Measurements from ENCODE around the gene UGCG. TPM values are rescaled to one million over a fixed set of nuclear protein-coding genes. Genes with fewer than 3 reads are reported as not detected.

The UGCG gene
- total RNA-seq: 84.9 and 140 TPM in 2 replicates

DNA sequence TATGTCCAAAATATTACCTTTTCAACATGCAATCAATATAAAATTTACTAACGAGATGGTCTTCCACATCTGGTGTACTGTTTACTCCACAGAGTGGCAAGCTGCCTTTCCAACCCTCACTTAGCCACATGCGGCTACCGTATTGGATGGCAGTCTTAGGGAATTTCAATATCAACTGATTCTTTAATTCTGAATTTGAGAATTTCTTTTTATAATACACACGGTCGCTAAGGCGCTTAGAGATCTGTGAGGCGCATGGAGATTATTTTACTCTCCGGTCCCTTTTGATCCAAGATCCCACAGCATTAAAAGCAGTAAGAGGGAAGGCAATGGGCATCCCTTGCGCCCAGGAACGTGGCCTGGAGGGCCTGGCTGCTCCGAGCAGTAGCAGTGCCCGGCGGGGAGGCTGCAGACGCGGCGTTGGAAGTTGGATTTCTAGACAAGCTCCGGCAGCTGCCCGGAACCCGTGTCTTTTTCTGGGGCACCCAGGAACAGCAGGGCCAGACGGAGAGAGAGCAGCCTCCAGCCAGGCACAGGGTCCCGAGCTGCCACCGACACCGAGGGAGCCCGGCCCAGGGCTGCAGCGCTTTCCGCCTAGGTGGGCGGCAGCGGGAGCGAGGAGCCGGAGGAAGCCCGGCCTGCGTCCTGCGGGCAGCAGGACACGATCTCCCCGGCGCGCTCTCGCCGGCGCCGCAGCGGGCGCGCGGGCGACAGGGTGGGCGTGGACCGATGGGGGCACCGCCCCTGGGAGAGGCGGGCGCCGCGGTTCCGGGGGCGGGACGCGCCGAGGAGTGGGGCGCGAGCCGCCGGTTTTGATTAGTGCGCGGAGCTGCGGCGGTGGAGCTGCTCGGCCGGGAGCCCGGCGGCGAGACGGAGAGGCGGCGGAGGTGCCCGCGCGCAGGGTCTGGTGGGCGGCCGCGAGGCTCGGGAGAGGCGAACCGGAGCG lies at the start of gene UGCG:
TSS of gene UGCG (plus strand) at position 819 of the 946 bp plus-strand sequence. CDS start 402 bp downstream, outside the sequence.

Other genes with a start within 250 kb of the UGCG start
- gene GNG10, start 235.2 kb upstream of the UGCG start, total RNA-seq: 37.3 and 68.4 TPM in 2 replicates
- gene SHOC1, start 101.9 kb upstream of the UGCG start, total RNA-seq: not detected in 2 replicates